MM.1S (cell line): ENCODE measurements around the gene ARHGAP26.

Source experiments
- EZH2 ChIP-seq: fragments of 300-600 bp; sonication (generic); optimal IDR thresholded peaks from 2 replicates; pipeline ENCODE3; 2017; ENCODE audit warnings: low read depth, mild to moderate bottlenecking, antibody characterized with exemption, low read length, mixed read lengths
- EZH2phosphoT487 ChIP-seq: fragments of 300-600 bp; sonication (generic); IDR thresholded peaks from 2 replicates; pipeline ENCODE4 v1.6.1; 2018; ENCODE audit warnings: antibody characterized with exemption, low read length
- TF ChIP-seq, protein P1 (sequence below): fragments of 300-600 bp; sonication (generic); IDR thresholded peaks from 2 replicates; pipeline ENCODE4 v1.5.1; 2016; ENCODE audit warnings: antibody characterized with exemption, low read length, mixed read lengths

DNA sequence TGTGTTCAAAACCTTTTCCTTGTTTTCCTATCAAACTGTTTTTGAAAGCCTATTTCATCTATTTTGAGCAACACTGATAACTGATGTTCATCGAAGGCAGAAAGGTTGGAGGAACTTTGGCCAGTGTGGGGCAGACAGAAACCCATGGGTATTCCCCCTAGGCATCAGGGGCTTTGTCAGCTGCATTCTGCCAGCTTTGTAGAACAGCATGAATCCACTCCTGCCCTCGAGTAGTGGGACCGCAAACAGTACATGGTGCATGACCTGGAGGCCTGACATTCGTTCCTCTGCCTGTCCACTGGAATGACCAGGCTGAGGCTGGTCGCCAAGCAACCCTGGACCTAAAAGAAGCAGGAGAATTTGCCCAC, 22.7 kb downstream of the ARHGAP26 start:
- TF ChIP-seq, protein P1, sequence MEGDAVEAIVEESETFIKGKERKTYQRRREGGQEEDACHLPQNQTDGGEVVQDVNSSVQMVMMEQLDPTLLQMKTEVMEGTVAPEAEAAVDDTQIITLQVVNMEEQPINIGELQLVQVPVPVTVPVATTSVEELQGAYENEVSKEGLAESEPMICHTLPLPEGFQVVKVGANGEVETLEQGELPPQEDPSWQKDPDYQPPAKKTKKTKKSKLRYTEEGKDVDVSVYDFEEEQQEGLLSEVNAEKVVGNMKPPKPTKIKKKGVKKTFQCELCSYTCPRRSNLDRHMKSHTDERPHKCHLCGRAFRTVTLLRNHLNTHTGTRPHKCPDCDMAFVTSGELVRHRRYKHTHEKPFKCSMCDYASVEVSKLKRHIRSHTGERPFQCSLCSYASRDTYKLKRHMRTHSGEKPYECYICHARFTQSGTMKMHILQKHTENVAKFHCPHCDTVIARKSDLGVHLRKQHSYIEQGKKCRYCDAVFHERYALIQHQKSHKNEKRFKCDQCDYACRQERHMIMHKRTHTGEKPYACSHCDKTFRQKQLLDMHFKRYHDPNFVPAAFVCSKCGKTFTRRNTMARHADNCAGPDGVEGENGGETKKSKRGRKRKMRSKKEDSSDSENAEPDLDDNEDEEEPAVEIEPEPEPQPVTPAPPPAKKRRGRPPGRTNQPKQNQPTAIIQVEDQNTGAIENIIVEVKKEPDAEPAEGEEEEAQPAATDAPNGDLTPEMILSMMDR: no peak
- TF ChIP-seq EZH2 (no peak), EZH2phosphoT487 (no peak)
